MM.1S (cell line): ENCODE measurements around the gene PUS10.

Experiments
- DNase-seq: peaks from one replicate; pipeline ENCODE4 v3.0.0-alpha.2; 2015
- H2AFZ ChIP-seq: fragments of 300-600 bp; sonication (generic); 2 replicates; pipeline ENCODE4 v1.6.0; 2016; ENCODE audit warnings: antibody characterized with exemption, low read length
- H3F3A ChIP-seq: fragments of 300-600 bp; sonication (generic); 2 replicates; pipeline ENCODE4 v1.6.1; 2016; ENCODE audit warnings: mild to moderate bottlenecking, antibody characterized with exemption, low read length, moderate library complexity, mixed read lengths; ENCODE audit not compliant: insufficient read depth
- H3K27ac ChIP-seq: fragments of 300-600 bp; sonication (generic); 2 replicates; pipeline ENCODE4 v1.5.1; 2016; ENCODE audit warnings: mild to moderate bottlenecking, low read length
- H3K27me3 ChIP-seq: fragments of 300-600 bp; sonication (generic); replicated peaks from 2 replicates; pipeline ENCODE4 v1.6.0; 2016; ENCODE audit warnings: low read length; ENCODE audit not compliant: insufficient read depth
- H3K36me3 ChIP-seq: fragments of 300-600 bp; sonication (generic); replicated peaks from 2 replicates; pipeline ENCODE4 v1.6.1; 2016; ENCODE audit warnings: mild to moderate bottlenecking, low read length, mixed read lengths; ENCODE audit not compliant: insufficient read depth
- H3K4me1 ChIP-seq: fragments of 300-600 bp; sonication (generic); 2 replicates; pipeline ENCODE4 v1.6.1; 2016; ENCODE audit warnings: low read length, mixed read lengths
- H3K4me2 ChIP-seq: fragments of 300-600 bp; sonication (generic); 2 replicates; pipeline ENCODE4 v1.6.0; 2016; ENCODE audit warnings: low read depth, low read length
- H3K4me3 ChIP-seq: fragments of 300-600 bp; sonication (generic); 2 replicates; pipeline ENCODE4 v1.5.1; 2016; ENCODE audit warnings: low read length, mixed read lengths
- H3K79me2 ChIP-seq: fragments of 300-600 bp; sonication (generic); 2 replicates; pipeline ENCODE4 v1.6.1; 2016; ENCODE audit warnings: mixed run types, low read length, mixed read lengths
- H3K9ac ChIP-seq: fragments of 300-600 bp; sonication (generic); 2 replicates; pipeline ENCODE4 v1.6.1; 2016; ENCODE audit warnings: low read length, mixed read lengths
- H3K9me2 ChIP-seq: fragments of 300-600 bp; sonication (generic); replicated peaks from 2 replicates; pipeline ENCODE4 v1.6.1; 2016; ENCODE audit warnings: mild to moderate bottlenecking, low read length, mixed read lengths; ENCODE audit not compliant: insufficient read depth
- H3K9me3 ChIP-seq: fragments of 300-600 bp; sonication (generic); replicated peaks from 2 replicates; pipeline ENCODE4 v1.6.1; 2016; ENCODE audit warnings: mild to moderate bottlenecking, low read length, mixed read lengths; ENCODE audit not compliant: insufficient read depth
- H4K20me1 ChIP-seq: fragments of 300-600 bp; sonication (generic); 2 replicates; pipeline ENCODE4 v1.6.1; 2016; ENCODE audit warnings: mild to moderate bottlenecking, low read length, moderate library complexity, mixed read lengths; ENCODE audit not compliant: insufficient read depth
- CTCF ChIP-seq: fragments of 300-600 bp; sonication (generic); IDR thresholded peaks from 2 replicates; pipeline ENCODE4 v1.5.1; 2016; ENCODE audit warnings: antibody characterized with exemption, low read length, mixed read lengths
- EZH2 ChIP-seq: fragments of 300-600 bp; sonication (generic); optimal IDR thresholded peaks from 2 replicates; pipeline ENCODE3; 2017; ENCODE audit warnings: low read depth, mild to moderate bottlenecking, antibody characterized with exemption, low read length, mixed read lengths
- EZH2phosphoT487 ChIP-seq: fragments of 300-600 bp; sonication (generic); IDR thresholded peaks from 2 replicates; pipeline ENCODE4 v1.6.1; 2018; ENCODE audit warnings: antibody characterized with exemption, low read length

The PUS10 gene

GRCh38 chr2:60948161-60948560 is 69.9 kb downstream of the PUS10 start:
- DNase-seq = no peak
- H2AFZ ChIP-seq = no peak overlapping the region
- H3K4me1 ChIP-seq = no peaks in the 10 kb centered on the region
- no peak overlapping the region for H3K4me3 ChIP-seq
- TF ChIP-seq EZH2 (no peak), CTCF (no peak), EZH2phosphoT487 (no peak)
- H3K36me3 ChIP-seq = no peaks in the 10 kb centered on the region
- H3K9me2 ChIP-seq = no peaks in the 10 kb centered on the region
- H3K79me2 ChIP-seq = no peaks in the 10 kb centered on the region
- no peaks in the 10 kb centered on the region for H3K9me3 ChIP-seq
- H3K27me3 ChIP-seq = no peaks in the 10 kb centered on the region
- no peak overlapping the region for H3K27ac ChIP-seq
- H3K9ac ChIP-seq = no peak overlapping the region
- H3F3A ChIP-seq = no peaks in the 10 kb centered on the region
- H3K4me2 ChIP-seq = no peak overlapping the region
- H4K20me1 ChIP-seq = no peaks in the 10 kb centered on the region

GRCh38 chr2:60947056-60947455 is 71.0 kb downstream of the PUS10 start:
- H3K9me2 ChIP-seq = no peaks in the 10 kb centered on the region
- no peaks in the 10 kb centered on the region for H3K27me3 ChIP-seq
- no peaks in the 10 kb centered on the region for H4K20me1 ChIP-seq
- H3K4me2 ChIP-seq = no peak overlapping the region
- no peaks in the 10 kb centered on the region for H3K9me3 ChIP-seq
- TF ChIP-seq EZH2 (no peak), EZH2phosphoT487 (no peak), CTCF (no peak)
- no peak overlapping the region for H2AFZ ChIP-seq
- no peaks in the 10 kb centered on the region for H3K36me3 ChIP-seq
- no peak overlapping the region for H3K4me3 ChIP-seq
- H3K27ac ChIP-seq = no peak overlapping the region
- no peaks in the 10 kb centered on the region for H3K4me1 ChIP-seq
- no peaks in the 10 kb centered on the region for H3F3A ChIP-seq
- H3K79me2 ChIP-seq = no peaks in the 10 kb centered on the region
- no peak for DNase-seq
- H3K9ac ChIP-seq = no peak overlapping the region

- Histone ChIP-seq H3K4me2 (no peak overlapping the region), H3K79me2 (no peaks in the 10 kb centered on the region), H2AFZ (no peak overlapping the region), H4K20me1 (no peaks in the 10 kb centered on the region), H3K27ac (no peak overlapping the region), H3F3A (no peaks in the 10 kb centered on the region), H3K9ac (no peak overlapping the region), H3K9me2 (no peaks in the 10 kb centered on the region), H3K4me3 (no peak overlapping the region), H3K27me3 (no peaks in the 10 kb centered on the region), H3K36me3 (no peaks in the 10 kb centered on the region), H3K9me3 (no peaks in the 10 kb centered on the region), H3K4me1 (no peaks in the 10 kb centered on the region)
- no peak for DNase-seq
- no peak for TF ChIP-seq EZH2phosphoT487
- TF ChIP-seq CTCF = no peak
- TF ChIP-seq EZH2 = no peak
Measured at GRCh38 chr2:60945341-60945740, 72.7 kb downstream of the PUS10 start.
